Fibroblast of lung (primary cell): ENCODE data around the gene FIZ1.

Experiments
- CTCF ChIP-seq, 2 donors: IDR thresholded peaks in 1 of 2; conservative IDR thresholded peaks in 1 of 2; 1 replicate in 1 of 2; 2 replicates in 1 of 2; pipeline ENCODE4 v1.5.1; 2011 to 2012; ENCODE audit warnings: low read length in 2 of 2, control low read depth in 1 of 2, inconsistent platforms in 1 of 2, low read depth in 1 of 2, mild to moderate bottlenecking in 1 of 2
- EZH2 ChIP-seq: IDR thresholded peaks from 2 replicates; pipeline ENCODE4 v1.5.1; 2012; ENCODE audit warnings: low read length, control low read depth, mild to moderate bottlenecking; ENCODE audit errors: missing control alignments

GRCh38 chr19:55647732-55648584 lies 48.6 kb upstream of the FIZ1 start, which contains the start of gene CCDC106:
- TF ChIP-seq CTCF (conservative IDR thresholded peaks at IDR 0.05 in 1 of 2, IDR thresholded peaks at IDR 0.05 in 1 of 2; ENCODE audit: low read depth in 1 of 2, low read length in 2 of 2) (no peak), EZH2 (no peak)
